ENCODE results near the gene NLRP9.

The NLRP9 gene

GRCh38 chr19:55691561-55692481 is 46.4 kb downstream of the NLRP9 start:
- no CpG with 5 or more reads among the region's 31 CpGs for WGBS, 2 donors (ENCODE audit: extremely low coverage in 2 of 2, insufficient read length in 2 of 2, insufficient replicate concordance in 1 of 2)
- Histone ChIP-seq H2AK5ac (ENCODE audit: low read depth, low read length) (no peak overlapping the region), H3K27me3 (ENCODE audit: control insufficient read depth in 3 of 3, insufficient read depth in 3 of 3, low read depth in 1 of 3, low read length in 3 of 3) (no peaks in the 10 kb centered on the region), H2BK15ac (ENCODE audit: low read length) (no peak overlapping the region), H2AFZ (ENCODE audit: low read length) (no peak overlapping the region), H3K23ac (ENCODE audit: low read depth, low read length, poor library complexity) (peak overlapping the region; percentile 97), H3K4ac (ENCODE audit: low read length) (no peak overlapping the region), H3K27ac (replicated peaks; ENCODE audit: low read length) (no peak overlapping the region), H3K4me2 (ENCODE audit: insufficient read depth, low read length, poor library complexity, severe bottlenecking) (no peak overlapping the region), H3K4me1 (ENCODE audit: control insufficient read depth in 2 of 2, insufficient read depth in 1 of 2, low read depth in 1 of 2, low read length in 2 of 2) (no peaks in the 10 kb centered on the region), H3K9ac (ENCODE audit: low read depth, low read length, poor library complexity) (peak overlapping the region; percentile 30), H2BK12ac (ENCODE audit: low read length) (no peak overlapping the region), H3K18ac (ENCODE audit: low read length) (no peak overlapping the region), H2BK5ac (ENCODE audit: low read length) (no peak overlapping the region), H3K9me3 (replicated peaks in 1 of 2; ENCODE audit: control insufficient read depth in 2 of 2, insufficient read depth in 1 of 2, low read depth in 1 of 2, low read length in 2 of 2) (no peaks in the 10 kb centered on the region), H3K4me3 (ENCODE audit: low read length in 2 of 2) (no peak overlapping the region), H4K8ac (ENCODE audit: low read depth, low read length) (no peak overlapping the region), H3K36me3 (replicated peaks in 1 of 2; ENCODE audit: control insufficient read depth in 2 of 2, insufficient read depth in 2 of 2, low read length in 2 of 2) (peaks cover 45 to 93% of the 10 kb centered on the region in 2 donors), H2BK120ac (ENCODE audit: low read depth, low read length) (no peak overlapping the region), H4K91ac (ENCODE audit: low read depth, low read length, poor library complexity) (no peak overlapping the region), H3K79me1 (ENCODE audit: low read depth, low read length) (peaks cover 30% of the 10 kb centered on the region), H3K14ac (ENCODE audit: low read length) (no peak overlapping the region)
- DNase-seq (ENCODE audit: low spot score) = no peak

GRCh38 chr19:55690769-55691545 is 47.2 kb downstream of the NLRP9 start:
- Histone ChIP-seq H2BK5ac (ENCODE audit: low read length) (no peak overlapping the region), H2BK15ac (ENCODE audit: low read length) (no peak overlapping the region), H3K23ac (ENCODE audit: low read depth, low read length, poor library complexity) (peak overlapping the region; percentile 97), H3K36me3 (replicated peaks in 1 of 2; ENCODE audit: control insufficient read depth in 2 of 2, insufficient read depth in 2 of 2, low read length in 2 of 2) (peaks cover 40 to 93% of the 10 kb centered on the region in 2 donors), H3K18ac (ENCODE audit: low read length) (peak overlapping the region; percentile 17), H3K9me3 (replicated peaks in 1 of 2; ENCODE audit: control insufficient read depth in 2 of 2, insufficient read depth in 1 of 2, low read depth in 1 of 2, low read length in 2 of 2) (no peaks in the 10 kb centered on the region), H3K27me3 (ENCODE audit: control insufficient read depth in 3 of 3, insufficient read depth in 3 of 3, low read depth in 1 of 3, low read length in 3 of 3) (no peaks in the 10 kb centered on the region), H3K79me1 (ENCODE audit: low read depth, low read length) (peaks cover 30% of the 10 kb centered on the region), H4K91ac (ENCODE audit: low read depth, low read length, poor library complexity) (no peak overlapping the region), H2AK5ac (ENCODE audit: low read depth, low read length) (no peak overlapping the region), H3K4me1 (ENCODE audit: control insufficient read depth in 2 of 2, insufficient read depth in 1 of 2, low read depth in 1 of 2, low read length in 2 of 2) (no peaks in the 10 kb centered on the region), H2BK120ac (ENCODE audit: low read depth, low read length) (no peak overlapping the region), H2AFZ (ENCODE audit: low read length) (no peak overlapping the region), H3K4ac (ENCODE audit: low read length) (no peak overlapping the region), H4K8ac (ENCODE audit: low read depth, low read length) (peak overlapping the region; percentile 17), H2BK12ac (ENCODE audit: low read length) (peak overlapping the region; percentile 10), H3K9ac (ENCODE audit: low read depth, low read length, poor library complexity) (no peak overlapping the region), H3K4me3 (ENCODE audit: low read length in 2 of 2) (peak overlapping the region in 1 of 2 donors; percentile 36), H3K4me2 (ENCODE audit: insufficient read depth, low read length, poor library complexity, severe bottlenecking) (no peak overlapping the region), H3K27ac (replicated peaks; ENCODE audit: low read length) (no peak overlapping the region), H3K14ac (ENCODE audit: low read length) (no peak overlapping the region)
- no CpG with 5 or more reads among the region's 31 CpGs for WGBS, 2 donors (ENCODE audit: extremely low coverage in 2 of 2, insufficient read length in 2 of 2, insufficient replicate concordance in 1 of 2)
- DNase-seq (ENCODE audit: low spot score) = no peak

GRCh38 chr19:55690109-55690768 is 48.0 kb downstream of the NLRP9 start:
- Histone ChIP-seq H3K14ac (ENCODE audit: low read length) (no peak overlapping the region), H2BK120ac (ENCODE audit: low read depth, low read length) (no peak overlapping the region)
- no CpG with 5 or more reads among the region's 25 CpGs for WGBS, 2 donors (ENCODE audit: extremely low coverage in 2 of 2, insufficient read length in 2 of 2, insufficient replicate concordance in 1 of 2)

More at GRCh38 chr19:55690109-55690768, 48.0 kb downstream of the NLRP9 start:
- no peak overlapping the region for H3K9ac ChIP-seq (ENCODE audit: low read depth, low read length, poor library complexity)
- peak overlapping the region; percentile 10 for H2BK12ac ChIP-seq (ENCODE audit: low read length)
- no peak overlapping the region for H3K4me2 ChIP-seq (ENCODE audit: insufficient read depth, low read length, poor library complexity, severe bottlenecking)
- no peak overlapping the region for H4K91ac ChIP-seq (ENCODE audit: low read depth, low read length, poor library complexity)
- no peak overlapping the region for H3K18ac ChIP-seq (ENCODE audit: low read length)
- no peak overlapping the region for H2AFZ ChIP-seq (ENCODE audit: low read length)
- no peak overlapping the region for H2AK5ac ChIP-seq (ENCODE audit: low read depth, low read length)
- H3K4me1 ChIP-seq (ENCODE audit: control insufficient read depth in 2 of 2, insufficient read depth in 1 of 2, low read depth in 1 of 2, low read length in 2 of 2) = no peaks in the 10 kb centered on the region
- H3K4me3 ChIP-seq (ENCODE audit: low read length in 2 of 2) = peak overlapping the region in 1 of 2 donors; percentile 13
- H4K8ac ChIP-seq (ENCODE audit: low read depth, low read length) = no peak overlapping the region
- peaks cover 44 to 93% of the 10 kb centered on the region in 2 donors for H3K36me3 ChIP-seq (replicated peaks in 1 of 2; ENCODE audit: control insufficient read depth in 2 of 2, insufficient read depth in 2 of 2, low read length in 2 of 2)
- peaks cover 36% of the 10 kb centered on the region for H3K79me1 ChIP-seq (ENCODE audit: low read depth, low read length)
- no peak overlapping the region for H3K27ac ChIP-seq (replicated peaks; ENCODE audit: low read length)
- H2BK5ac ChIP-seq (ENCODE audit: low read length) = no peak overlapping the region
- DNase-seq (ENCODE audit: low spot score) = no peak
- H2BK15ac ChIP-seq (ENCODE audit: low read length) = no peak overlapping the region
- no peak overlapping the region for H3K4ac ChIP-seq (ENCODE audit: low read length)
- H3K9me3 ChIP-seq (replicated peaks in 1 of 2; ENCODE audit: control insufficient read depth in 2 of 2, insufficient read depth in 1 of 2, low read depth in 1 of 2, low read length in 2 of 2) = no peaks in the 10 kb centered on the region
- H3K23ac ChIP-seq (ENCODE audit: low read depth, low read length, poor library complexity) = peak overlapping the region; percentile 73
- no peaks in the 10 kb centered on the region for H3K27me3 ChIP-seq (ENCODE audit: control insufficient read depth in 3 of 3, insufficient read depth in 3 of 3, low read depth in 1 of 3, low read length in 3 of 3)
